ENCODE results near the gene RHOT1.
"Not testable (repeated sequence)": the region's sequence is repeated elsewhere in the genome, so short reads cannot be mapped to it uniquely, and the experiment has no call there.

The RHOT1 gene

GRCh38 chr17:32142038-32142856, at the start of gene RHOT1:
Gene RHOT1, plus strand, starts transcription at chr17:32142502. Its CDS starts 191 bp downstream, at chr17:32142693.
- peak; percentile 81 for DNase-seq

GRCh38 chr17:32099686-32100085, 42.6 kb upstream of the RHOT1 start:
- DNase-seq = no peak

GRCh38 chr17:32100323-32100722, 42.0 kb upstream of the RHOT1 start:
- not testable (repeated sequence) for DNase-seq

- no peak for DNase-seq
Observed at GRCh38 chr17:32100971-32101631, 41.2 kb upstream of the RHOT1 start.

DNA sequence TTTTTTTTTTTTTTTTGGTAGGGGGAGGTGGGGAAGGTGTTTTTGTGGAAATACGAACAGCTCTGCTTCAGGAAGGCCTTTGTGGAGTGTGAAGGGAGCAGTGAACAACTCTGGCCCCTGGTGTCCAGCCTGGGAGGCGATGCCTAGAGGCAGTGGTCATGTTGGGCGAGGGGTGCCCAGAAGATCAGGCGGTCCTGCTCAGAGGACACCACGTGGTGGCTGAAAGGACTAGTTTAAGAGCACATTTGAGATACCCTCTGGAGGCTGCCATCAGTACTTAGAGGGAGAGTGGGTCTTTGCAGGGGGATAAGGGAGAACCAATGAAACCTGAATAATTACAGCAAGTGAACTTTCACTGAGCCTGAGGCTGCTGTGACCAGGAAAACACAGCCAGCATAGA, 40.1 kb upstream of the RHOT1 start:
- no peak for DNase-seq

- no peak for DNase-seq
Observed at GRCh38 chr17:32102646-32103186, 39.6 kb upstream of the RHOT1 start.

DNA sequence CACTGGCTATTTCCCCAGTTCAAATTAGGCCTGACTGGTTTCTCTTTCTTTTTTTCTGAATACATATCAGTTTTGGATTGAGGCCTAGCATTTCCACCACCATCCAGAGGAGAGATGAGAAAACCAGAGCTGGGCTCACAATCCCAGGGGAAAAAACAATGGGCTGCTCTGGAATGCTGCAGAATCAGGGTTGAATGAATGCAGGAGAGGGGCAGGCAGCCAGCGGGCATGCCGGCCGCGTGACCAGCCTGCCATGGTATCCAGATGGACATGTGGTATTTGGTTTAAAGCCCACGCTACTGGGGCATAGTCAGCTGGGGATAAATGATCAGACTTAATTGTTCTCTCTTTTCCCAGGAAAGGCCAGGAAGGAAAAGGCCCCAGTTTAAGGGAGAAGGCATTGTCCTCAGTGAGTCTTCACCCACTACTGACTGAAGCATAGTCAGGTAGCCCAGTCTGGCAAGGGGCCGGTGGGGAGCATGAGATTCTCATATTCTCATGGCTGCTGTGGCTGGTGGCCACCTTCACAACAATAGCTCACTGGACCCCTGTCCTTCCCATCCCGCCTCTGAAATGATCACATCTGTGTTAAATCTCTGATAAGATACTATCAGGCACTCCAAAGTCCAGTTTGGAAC, 38.7 kb upstream of the RHOT1 start:
- no peak for DNase-seq

DNA sequence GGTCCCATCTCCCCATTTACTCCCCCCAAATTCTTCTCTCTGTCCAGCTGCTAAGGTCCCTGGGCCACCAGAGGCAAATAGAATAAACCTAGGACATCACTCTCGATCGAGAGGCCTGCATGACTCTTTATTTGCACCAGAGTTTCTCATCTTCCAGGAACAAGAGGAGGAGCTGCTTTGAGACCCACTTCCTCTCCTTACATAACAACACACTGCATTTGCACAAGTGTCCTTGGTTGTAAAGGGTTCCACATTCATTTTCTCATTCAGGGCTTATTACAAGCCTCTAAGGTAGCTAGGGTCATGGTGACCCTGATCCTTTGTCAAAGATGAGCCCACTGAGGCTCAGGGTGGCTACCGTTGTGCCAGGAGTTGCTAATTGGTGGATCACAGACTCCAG, 38.1 kb upstream of the RHOT1 start:
- DNase-seq = no peak

DNA sequence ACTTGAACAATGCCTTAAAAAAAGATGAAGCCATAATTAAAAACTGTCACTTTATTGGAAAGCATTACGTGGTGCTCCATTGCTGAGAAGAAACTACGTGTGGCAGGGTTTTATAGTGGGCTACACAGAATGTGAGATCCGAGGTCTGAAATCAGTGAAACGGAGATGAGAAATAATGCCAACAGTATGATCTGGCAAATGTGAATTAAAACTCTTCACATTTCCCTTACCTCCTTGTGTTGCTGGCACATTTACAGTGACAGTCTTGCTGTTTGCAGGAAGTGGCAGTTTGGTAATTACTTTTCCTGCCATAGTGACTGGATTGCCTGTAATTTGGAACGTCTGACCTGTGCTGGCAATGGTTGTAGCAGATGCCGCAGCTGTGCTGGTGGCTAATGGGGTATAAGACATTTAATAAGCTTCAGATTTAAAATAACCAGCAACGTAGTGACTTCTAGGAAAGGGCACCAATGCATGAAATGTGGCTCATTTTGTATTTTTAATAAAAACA, 35.8 kb upstream of the RHOT1 start:
- not testable (repeated sequence) for DNase-seq

GRCh38 chr17:32107194-32107593, 35.1 kb upstream of the RHOT1 start:
- not testable (repeated sequence) for DNase-seq

DNA sequence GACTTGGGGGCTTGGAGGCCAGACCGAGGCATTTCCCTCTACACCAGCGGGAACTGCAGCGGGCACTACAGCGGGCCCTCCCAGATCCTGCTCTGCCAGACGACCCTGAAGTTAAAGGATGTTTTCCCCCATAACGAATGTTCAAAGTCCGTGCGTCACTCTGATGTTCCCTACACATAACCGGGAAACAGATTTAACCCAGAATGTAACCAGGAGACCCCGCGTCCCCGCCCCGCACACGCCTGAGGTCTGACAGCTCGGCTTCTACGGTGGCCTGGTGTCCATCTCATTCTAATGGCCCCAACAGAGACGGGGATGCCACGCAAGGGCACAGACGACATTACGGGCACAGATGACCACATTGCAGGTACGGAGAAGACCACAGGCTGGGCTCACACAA, 31.7 kb upstream of the RHOT1 start:
- DNase-seq = no peak

DNA sequence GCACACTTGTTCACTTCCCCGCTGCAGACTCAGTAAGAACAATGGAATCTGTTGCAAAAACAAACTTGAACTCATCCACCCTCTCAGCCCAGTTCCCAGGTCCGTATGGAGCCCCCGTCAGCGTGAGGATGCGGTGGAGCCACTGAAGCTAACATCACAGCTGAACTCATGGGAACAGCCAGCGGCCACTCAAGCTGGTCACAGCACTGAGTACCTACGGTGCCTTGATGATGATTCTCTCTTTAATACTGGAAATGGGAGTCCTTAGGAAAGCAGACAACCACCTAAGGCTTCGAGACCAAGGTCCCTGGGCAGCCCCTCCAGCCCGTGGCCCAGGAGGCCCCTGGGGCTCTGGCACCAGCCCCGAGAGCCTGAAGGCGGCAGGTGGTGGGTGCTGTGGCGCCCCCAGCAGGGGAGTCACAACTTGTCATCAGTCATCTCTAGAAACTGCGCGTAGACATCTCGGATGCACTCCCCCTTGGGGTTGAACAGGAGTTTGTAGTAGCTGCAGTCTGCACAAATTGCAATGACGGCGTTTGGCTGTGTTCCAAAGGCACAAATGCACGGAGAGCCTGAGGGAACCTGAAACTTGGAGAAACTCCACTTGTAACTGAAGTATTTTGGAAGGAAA, 31.0 kb upstream of the RHOT1 start:
- DNase-seq = peak; percentile 49

DNA sequence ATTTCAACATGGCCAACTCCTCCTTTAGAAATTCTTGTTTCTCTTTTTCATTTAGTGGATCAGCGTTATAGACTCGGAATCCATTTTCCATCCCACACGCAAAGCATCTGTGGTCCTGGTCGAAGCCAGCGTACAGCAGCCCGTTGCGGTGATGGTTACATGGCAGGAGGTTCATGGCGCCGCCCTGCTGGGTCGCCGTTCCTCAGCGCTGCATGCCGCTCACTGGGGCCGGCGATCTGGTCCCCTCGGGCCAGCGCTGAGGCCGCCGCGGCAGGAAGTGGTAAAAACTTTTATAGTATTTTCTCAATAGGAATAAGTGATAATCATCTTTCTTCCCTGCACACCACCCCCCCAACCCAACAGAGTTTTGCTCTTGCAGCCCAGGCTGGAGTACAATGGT, 29.9 kb upstream of the RHOT1 start:
- no peak for DNase-seq

GRCh38 chr17:32114536-32114935, 27.8 kb upstream of the RHOT1 start:
- DNase-seq = no peak

- DNase-seq = not testable (repeated sequence)
Observed at GRCh38 chr17:32115546-32115945, 26.8 kb upstream of the RHOT1 start.

GRCh38 chr17:32116937-32117336, 25.4 kb upstream of the RHOT1 start:
- no peak for DNase-seq

- no peak for DNase-seq
Observed at GRCh38 chr17:32117399-32117798, 24.9 kb upstream of the RHOT1 start.

DNA sequence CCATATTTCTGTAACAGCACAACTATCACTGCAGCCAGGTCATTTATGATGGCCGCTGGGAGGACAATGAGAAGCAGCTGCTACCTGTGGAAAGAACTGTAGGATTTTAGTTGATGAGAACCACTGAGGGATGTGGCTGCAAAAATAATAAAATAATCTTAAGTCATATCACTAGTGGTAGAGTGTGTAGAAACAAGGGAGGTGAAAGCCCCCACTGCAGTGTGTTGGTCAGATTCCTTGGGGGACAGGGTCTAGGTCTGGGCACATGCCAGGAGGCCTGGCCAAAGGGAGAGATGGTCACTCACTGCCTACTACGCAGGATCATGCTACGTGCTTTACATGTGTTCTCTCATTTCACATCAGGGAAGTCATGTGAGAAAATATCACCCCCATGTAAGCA, 24.2 kb upstream of the RHOT1 start:
- DNase-seq = not testable (repeated sequence)

DNA sequence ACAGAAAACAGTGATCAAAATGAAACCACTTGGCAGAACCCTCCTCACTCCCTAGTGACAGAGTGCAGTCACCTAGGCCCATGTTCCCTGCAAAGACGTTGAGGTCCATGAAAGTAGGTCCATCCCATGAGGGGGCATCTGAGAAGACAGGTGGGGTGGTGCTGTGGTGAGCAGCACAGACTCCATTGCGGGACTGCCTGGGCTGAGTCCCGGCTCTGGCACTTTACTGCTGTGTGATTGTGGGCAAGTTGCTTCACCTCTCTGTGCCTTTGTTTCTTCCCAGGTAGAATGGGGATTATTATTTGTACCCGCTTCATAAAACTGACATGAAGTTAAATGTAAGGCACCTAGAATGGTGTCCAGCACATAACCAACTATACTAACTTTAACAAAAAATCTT, 23.5 kb upstream of the RHOT1 start:
- DNase-seq = no peak

GRCh38 chr17:32120141-32120540, 22.2 kb upstream of the RHOT1 start:
- DNase-seq = no peak

DNA sequence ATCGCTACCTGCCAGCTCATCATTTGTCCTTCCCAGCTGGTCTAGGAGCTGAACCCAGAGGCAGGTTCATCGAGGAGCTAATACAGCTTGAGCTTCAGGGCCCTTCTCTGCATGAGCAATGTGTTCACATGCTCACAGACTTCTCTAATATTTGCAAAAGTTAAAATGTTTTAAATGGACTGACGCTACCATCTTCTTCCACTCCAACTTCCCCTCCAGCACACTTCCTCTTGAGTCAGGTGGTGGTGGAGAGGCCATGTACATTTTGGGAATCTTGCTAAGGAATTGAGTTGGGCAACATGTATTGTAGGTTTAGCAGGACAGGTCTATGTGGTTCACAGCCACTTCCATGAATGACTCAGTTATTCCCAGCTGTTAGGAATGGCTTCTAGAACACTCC, 21.6 kb upstream of the RHOT1 start:
- DNase-seq = no peak

GRCh38 chr17:32123782-32124181, 18.5 kb upstream of the RHOT1 start:
- no peak for DNase-seq
